NCI-H1105 (cell line): ENCODE data around the gene MCM7.
A peak's percentile ranks its signal among the peaks of the same experiment; 100 is the strongest.
"Not testable (repeated sequence)": the region's sequence is repeated elsewhere in the genome, so short reads cannot be mapped to it uniquely, and the experiment has no call there.

Experiments
- DNase-seq: peaks from one replicate; lab custom pipeline; 2025; lab: John Stamatoyannopoulos, UW

Gene MCM7

DNA sequence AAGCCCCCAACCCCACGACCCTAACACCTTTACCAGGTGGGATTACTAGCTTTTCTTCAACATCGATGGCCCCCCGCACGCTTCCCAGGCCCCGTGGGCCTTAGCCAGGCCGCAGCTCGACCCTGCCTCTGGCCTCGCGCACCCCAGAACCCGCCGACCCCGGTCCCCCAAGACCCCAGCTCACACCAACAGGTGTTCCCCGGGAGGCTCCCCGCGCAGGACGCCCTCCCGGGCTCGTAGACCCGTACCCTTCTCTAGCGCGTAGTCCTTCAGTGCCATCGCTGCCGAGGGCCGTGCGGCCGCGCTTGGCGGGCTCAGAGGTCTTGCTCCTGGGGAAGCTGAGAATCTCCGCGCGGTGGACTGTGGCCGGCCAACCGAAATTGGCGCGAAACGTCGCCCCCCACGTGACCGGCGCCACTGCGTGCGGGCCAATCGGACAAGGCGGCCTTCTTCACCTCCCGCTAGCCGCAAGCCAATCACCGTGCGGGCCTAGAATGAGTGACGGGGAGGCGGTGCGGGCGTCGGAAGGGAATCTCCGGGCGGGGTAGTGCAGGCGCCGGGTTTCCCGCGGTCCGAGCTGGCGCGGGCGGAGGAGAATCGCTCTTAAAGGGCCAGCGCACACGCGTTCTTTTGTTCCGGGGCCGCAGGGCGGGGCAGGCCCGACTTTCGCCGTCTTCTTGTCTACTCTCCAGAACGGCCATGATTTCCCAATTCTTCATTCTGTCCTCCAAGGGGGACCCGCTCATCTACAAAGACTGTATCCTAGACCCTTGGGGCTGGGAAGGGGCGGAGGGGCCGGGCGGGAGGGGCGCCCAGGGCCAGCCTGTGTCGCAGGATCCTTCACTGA, at the start of gene MCM7, which contains the start of gene AP4M1:
TSS of gene MCM7 (minus strand) at position 382 of the 847 bp plus-strand sequence. CDS start at position 279, 103 bp downstream.
TSS of gene AP4M1 (plus strand) at position 628 of the 847 bp plus-strand sequence. CDS start at position 700, 72 bp downstream.
- DNase-seq: peak; percentile 98

DNA sequence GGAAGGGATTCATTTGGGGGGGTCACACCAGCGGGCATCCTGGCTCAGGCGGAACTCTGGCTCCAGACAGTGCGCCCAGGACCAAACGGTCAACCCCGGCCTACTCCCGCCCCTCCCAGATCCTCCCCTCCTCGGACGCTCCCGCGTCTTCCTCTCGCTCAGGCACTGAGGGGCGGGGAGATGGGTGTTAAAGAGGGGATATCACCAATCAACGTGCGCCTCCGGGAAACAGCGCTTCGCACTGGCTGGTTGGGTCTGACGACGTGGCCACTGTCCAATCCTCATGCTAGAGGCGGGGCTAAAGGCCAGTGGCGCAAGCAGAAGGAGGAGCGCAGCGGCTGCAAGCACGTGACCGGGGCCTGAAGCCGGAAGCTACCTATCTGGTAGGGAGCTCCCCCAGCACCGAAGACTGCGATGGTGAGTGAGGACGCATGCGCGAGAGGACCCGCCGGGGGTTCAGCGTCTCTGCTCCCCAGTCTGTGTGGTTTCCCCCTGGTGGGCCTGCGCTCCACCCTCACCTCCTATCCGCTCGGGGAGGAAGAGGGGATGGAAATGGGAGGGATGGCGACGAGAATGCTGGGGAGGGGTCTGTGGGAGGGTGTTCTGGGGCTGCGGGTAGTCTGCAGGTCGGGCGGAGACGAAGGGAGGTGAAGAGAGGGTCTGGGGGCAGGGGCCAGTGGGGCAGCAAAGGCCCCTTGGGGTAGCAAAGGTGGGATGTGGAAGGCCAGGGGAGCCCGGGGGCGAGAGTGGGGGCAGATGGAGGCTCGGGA, 47.5 kb upstream of the MCM7 start, which contains the start of gene LAMTOR4:
TSS of gene LAMTOR4 (plus strand) at position 360 of the 770 bp plus-strand sequence. CDS start at position 415, 55 bp downstream.
- peak; percentile 98 for DNase-seq

DNA sequence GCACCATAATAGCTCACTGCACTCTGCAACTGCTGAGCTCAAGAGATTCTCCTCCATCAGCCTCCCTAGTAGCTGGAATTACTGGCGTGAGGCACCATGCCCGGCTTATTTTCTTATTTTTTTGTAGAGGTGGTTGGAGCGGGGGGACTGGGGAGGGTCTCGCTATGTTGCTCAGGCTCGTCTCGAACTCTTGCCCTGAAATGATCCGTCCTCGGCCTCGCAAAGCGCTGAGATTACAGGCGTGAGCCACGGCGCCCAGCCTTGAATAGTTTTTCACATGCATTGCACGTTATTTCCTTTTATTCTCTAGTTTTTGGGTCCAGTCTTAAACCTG, 47.0 kb upstream of the MCM7 start:
- no peak for DNase-seq

DNA sequence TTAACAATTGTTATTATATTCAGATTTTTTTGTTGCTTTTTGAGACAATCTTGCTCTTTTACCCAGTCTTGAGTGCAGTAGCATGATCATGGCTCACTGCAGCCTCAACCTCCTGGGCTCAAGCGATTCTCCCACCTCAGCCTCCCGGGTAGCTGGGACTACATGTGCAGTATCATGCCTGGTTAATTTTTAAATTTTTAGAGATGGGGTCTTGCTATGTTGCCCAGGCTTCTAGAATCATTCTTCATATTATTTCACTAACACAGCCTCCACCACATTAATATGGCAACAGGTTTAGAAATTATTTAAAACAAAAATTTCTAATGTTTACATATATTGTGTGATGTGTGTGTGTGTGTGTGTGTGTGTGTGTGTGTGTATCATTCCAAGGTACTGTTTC, 46.1 kb upstream of the MCM7 start:
- no peak for DNase-seq

DNA sequence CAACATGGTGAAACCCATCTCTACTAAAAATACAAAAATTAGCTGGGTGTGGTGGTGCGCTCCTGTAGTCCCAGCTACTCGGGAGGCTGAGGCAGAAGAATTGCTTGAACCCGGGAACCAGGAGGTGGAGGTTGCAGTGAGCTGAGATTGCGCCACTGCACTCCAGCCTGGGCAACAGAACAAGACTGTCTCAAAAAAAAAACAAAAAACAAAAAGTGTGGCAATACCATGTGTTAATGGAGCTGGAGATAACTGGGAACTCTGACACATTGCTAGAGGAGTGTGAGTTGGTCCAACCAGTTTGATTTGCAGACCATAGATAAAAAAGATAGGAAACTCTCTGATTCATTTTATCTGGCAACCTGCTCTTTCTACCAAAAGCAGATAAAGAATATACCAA, 45.2 kb upstream of the MCM7 start:
- DNase-seq: not testable (repeated sequence)

DNA sequence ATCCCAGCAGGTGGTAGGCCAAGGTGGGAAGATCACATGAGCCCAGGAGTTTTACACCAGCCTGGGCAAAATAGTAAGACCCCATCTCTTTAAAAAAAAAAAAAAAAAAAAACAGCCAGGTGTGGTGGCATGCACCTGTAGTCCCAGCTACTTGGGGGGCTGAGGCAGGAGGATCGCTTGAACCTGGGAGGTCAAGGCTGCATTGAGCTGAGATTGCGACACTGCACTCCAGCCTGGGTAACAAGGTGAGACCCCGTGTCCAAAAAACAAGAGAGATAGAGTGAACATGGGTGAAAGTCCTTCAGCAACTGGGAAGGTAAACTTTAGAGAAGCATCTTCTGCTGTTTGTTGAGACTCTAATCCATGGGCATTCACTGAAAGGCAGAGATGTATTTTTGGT, 41.3 kb upstream of the MCM7 start:
- DNase-seq: no peak

DNA sequence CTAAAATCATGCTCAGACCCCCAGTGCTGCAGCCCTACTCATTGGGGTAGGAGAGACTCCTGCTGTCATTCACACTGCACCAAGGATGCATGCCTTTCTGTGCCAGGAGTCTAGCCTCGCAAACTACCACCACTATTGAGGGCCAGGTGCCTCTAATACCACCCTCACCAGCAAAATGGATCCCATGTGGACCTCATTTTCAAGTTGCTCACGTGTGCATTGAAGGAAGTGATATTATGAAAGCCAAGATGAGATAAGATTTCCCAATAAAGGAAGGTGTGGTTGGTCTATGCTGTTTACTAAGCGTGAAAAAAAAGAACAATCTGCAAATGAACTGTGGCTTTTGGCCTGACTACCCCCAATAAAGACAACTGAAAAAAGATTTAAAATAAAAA, 40.4 kb upstream of the MCM7 start:
- no peak for DNase-seq

DNA sequence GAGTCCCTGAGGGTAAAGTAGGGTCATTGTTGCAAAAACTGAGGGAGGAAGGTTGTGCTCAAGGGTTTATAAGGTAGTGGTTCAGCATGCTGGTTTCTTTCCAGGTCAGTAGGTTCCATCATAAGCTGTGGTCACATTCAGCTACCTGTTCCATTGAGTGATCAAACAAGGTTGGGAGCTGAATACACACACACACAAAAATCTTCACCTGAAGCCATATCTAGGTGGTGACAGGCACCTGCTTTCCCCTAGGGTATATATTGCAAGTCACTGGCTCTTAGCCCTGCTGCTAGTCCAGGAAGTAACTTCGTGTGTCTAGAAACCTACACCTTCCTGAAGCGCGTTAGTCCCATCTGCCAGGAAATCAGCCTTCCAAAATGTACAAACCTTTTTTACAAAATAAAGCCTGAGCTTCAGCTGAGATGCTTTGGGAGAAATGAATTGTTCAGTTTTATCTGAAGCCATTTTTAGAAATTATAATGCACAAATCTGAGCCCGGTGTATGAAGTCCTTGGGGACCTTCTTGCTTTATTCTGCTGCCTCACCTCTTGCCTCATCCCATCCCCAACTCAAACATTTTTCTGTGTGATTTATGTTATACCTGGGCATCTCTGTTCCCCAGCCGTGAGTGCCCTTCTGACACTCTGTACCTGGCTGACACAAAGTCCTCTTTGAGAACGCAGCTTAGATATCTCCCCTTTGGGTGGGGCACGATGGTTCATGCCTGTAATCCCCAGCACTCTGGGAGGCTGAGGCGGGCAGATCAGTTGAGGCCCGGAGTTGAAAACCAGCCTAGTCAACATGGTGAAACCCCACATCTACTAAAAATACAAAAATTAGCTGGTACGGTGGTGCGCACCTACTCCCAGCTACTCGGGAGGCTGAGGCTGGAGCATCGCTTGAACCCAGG, 36.9 kb upstream of the MCM7 start:
- no peak for DNase-seq

DNA sequence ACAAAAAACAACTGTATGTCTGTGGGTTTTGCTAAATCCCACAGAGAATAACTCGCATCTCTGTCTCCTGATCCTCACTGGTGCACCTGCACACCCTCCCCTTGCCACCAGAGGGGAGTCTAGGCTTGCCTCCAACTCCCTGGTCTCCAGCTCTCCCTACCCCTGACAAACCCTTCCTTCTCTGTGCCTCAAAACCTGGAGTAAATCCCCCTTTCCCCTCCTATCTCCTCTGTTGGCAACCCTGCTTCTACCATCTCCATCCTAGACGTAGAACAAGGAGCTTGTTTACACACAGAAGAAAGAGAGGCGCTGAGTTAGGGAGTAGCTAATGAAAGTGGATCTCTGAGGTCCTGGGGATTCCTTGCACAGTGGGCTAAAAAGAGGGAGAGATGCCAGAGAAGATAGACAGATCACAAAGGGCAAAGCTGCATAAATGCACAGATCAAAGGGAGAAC, 31.5 kb upstream of the MCM7 start:
- no peak for DNase-seq

DNA sequence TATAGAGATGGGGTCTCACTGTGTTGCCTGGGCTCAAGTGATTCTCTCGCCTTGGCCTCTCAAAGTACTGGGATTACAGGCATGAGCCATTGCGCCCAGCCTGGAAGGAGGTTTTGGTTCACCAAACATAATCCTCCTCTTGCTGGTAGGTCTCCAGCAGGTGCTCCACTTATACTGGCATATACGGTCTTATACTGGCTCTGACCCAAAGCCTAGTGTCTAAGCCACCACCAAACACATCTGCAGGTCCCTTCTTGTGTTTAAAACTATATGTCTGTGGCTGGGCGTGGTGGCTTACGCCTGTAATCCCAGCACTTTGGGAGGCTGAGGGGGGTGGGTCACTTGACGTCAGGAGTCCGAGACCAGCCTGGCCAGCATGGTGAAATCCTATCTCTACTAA, 30.9 kb upstream of the MCM7 start:
- no peak for DNase-seq

DNA sequence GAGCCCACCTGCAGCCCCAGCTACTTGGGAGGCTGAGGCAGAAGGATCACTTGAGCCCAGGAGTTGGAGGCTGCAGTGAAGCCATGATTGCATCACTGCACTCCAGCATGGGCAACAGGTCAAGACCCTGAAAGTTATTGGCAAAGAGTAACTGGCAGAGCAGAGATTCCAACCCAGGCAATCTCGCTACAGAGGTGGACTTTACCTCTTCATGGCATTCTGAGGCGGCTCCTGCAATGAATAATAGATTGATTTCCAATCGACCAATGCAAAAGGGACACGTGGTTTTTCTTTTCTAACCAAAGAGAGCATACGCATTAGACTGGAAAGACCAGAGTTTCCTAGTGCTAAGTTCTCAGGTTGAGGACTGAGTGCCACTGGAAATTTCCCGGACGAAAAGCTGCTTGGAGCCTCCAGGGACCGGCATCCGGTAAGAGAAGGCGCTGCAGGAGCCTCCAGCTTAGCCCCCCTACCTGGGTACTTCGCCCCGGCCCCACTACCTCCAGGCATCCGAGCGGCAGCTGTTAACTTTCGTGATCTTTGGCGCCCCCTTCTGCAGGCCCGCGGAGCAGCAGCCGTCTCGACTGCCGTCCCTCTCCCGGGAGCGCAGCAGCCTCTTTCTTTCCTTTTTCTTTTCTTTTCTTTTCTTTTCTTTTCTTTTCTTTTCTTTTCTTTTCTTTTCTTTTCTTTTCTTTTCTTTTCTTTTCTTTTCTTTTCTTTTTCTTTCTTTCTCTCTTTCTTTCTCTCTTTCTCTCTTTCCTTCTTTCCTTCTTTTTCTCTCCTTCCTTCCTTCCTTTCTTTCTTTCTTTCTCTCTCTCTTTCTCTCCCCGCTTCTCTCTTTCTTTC, 29.6 kb upstream of the MCM7 start:
- peak; percentile 70 for DNase-seq

DNA sequence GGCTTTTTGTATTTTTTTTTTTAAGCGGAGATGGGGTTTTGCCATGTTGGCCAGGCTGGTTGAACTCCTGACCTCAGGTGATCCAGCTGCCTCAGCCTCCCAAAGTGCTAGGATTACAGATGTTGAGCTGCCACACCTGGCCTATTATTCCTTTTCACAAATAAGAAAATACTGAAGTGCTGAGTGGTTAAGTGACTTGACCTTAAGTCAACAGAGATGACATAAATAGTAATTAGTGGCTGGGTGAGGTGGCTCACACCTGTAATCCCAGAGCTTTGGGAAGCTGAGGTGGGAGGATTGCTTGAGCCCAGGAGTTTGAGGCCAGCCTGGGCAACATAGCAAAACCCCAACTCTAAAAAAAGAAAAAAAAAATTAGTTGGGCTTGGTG, 29.0 kb upstream of the MCM7 start:
- DNase-seq: not testable (repeated sequence)

DNA sequence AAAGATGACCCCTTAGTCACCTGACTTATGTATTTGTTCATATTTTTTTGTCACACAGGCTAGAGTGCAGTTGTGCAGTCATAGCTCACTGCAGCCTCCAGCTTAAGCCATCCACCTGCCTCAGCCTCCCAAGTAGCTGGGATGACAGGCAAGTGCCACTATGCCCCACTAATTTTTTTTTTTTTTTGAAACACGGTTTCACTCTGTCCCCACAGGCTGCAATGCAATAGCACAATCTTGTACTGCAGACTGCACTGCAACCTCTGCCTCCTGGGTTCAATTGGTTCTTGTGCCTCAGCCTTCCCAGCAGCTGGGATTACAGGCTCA, 27.4 kb upstream of the MCM7 start:
- no peak for DNase-seq

DNA sequence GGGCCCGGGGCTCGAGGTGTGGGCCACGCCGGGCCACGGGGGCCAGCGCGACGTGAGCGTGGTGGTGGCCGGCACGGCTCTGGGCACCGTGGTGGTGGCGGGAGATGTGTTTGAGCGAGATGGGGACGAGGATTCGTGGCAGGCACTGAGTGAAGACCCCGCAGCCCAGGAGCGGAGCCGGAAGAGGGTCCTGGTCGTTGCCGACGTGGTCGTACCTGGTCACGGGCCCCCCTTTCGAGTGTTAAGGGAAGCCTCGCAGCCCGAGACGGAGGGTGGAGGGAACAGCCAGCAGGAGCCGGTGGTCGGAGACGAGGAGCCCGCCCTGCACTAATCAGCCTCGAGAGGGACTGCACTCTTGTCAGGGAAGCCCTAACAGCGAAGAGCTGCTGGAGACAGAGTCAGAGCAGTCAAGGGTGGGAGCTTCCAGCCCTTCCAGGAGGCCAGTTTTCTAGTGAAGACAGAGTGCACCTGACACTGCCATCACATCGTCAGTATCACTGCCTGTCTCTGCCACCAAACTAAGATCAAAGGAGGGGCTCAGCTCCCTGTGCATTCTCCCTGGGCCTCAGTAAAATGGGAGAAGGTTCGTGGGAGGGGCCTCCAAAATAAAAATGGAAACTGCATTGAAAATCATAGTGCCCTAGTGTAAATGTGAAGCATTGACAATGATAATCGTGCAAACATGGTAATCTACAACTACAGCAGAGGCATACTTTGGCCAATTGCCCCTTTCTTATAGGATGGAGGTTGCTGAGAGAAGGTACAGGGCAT, 26.9 kb upstream of the MCM7 start:
- DNase-seq: no peak

DNA sequence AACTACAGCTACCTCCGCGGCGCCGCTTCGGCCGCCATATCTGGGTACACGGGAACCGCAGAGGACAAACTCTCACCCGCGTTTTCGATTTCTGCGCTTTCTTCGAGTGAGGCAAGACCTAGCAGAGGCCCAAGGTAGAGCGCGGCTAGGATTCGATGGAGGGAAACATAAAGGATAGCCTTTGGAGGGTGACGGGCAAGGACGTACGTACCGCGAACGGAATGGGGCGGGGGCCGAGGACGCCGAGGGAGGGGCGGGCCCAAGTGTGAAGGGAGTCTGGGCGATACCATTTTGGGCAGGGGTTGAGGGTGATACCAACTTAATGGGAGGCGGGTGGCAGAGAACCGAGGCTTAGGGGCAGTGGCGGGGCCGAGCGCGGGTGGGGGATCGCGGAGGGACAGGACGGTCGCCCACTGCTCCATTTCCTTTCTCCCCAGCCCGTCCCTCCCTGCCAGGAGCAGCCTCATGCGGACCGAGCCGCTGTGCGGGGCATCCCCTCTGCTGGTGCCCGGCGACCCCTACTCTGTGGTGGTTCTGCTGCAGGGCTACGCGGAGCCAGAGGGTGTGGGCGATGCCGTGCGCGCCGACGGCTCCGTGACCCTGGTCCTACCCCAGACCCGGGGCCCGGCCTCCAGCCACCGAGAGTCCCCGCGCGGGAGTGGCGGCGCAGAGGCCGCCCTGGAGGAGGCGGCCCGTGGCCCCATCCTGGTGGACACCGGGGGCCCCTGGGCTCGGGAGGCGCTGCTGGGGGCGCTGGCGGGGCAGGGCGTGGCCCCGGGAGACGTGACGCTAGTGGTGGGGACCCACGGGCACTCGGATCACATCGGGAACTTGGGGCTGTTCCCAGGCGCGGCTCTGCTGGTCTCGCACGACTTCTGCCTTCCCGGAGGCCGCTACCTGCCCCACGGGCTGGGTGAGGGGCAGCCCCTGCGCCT, 26.0 kb upstream of the MCM7 start, which contains the start of gene MBLAC1:
TSS of gene MBLAC1 (plus strand) at position 37 of the 935 bp plus-strand sequence. CDS start at position 466, 429 bp downstream.
- DNase-seq: peak; percentile 95

DNA sequence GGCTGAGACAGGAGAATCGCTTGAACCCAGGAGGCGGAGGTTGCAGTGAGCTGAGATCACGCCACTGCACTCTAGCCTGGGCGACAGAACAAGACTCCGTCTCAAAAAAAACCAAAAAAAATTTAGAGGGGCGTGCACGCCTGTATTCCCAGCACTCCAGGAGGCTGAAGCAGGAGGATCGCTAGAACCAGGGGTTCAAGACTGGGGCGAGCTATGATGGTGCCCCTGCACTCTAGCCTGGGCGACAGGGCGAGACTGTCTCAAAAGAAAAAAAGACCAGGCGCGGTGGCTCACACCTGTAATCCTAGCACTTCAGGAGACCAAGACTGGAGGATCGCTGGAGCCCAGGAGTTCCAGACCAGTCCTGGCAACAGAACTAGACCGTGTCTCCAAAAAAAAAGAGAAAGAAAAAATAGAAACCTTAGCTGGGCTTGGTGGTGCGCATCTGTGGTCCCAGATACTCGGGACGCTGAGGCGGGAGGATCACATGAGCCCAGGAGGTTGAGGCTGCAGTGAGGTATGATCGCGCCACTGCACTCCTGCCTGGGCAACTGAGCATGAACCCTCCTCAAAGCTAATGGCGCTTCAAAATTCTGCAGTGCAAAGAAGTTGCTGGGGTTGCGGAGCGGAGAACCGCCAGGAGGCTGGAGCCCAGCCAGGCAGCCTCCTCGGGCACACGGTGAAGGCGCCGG, 25.2 kb upstream of the MCM7 start:
- no peak for DNase-seq

DNA sequence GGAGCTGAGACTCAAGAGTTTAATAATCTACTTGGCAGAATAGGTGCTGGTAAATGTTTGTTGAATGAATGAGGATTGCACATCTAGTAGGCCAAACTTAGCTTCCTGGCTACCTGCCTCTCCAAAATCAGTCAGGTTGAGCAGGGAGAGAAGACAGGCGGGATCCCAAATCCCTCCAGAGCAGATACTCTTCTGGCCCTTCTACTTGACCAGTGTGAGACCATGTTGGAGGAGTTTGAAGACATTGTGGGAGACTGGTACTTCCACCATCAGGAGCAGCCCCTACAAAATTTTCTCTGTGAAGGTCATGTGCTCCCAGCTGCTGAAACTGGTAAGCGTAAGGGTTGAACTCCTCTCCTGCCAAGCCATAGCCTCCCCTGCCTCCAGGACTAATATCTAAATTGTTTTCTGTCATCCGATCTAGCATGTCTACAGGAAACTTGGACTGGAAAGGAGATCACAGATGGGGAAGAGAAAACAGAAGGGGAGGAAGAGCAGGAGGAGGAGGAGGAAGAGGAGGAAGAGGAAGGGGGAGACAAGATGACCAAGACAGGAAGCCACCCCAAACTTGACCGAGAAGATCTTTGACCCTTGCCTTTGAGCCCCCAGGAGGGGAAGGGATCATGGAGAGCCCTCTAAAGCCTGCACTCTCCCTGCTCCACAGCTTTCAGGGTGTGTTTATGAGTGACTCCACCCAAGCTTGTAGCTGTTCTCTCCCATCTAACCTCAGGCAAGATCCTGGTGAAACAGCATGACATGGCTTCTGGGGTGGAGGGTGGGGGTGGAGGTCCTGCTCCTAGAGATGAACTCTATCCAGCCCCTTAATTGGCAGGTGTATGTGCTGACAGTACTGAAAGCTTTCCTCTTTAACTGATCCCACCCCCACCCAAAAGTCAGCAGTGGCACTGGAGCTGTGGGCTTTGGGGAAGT, 23.4 kb upstream of the MCM7 start:
- no peak for DNase-seq
